ENCODE results near the gene FAM107B. TPM values are rescaled to one million over a fixed set of nuclear protein-coding genes. Genes with fewer than 3 reads are reported as not detected.

FAM107B gene
- total RNA-seq, 4 donors from 2014 or later: 31.5 to 59.0 (median 39.3) TPM

GRCh38 chr10:14601872-14602725 is 172.6 kb downstream of the FAM107B start:
- TF ChIP-seq, protein P1, sequence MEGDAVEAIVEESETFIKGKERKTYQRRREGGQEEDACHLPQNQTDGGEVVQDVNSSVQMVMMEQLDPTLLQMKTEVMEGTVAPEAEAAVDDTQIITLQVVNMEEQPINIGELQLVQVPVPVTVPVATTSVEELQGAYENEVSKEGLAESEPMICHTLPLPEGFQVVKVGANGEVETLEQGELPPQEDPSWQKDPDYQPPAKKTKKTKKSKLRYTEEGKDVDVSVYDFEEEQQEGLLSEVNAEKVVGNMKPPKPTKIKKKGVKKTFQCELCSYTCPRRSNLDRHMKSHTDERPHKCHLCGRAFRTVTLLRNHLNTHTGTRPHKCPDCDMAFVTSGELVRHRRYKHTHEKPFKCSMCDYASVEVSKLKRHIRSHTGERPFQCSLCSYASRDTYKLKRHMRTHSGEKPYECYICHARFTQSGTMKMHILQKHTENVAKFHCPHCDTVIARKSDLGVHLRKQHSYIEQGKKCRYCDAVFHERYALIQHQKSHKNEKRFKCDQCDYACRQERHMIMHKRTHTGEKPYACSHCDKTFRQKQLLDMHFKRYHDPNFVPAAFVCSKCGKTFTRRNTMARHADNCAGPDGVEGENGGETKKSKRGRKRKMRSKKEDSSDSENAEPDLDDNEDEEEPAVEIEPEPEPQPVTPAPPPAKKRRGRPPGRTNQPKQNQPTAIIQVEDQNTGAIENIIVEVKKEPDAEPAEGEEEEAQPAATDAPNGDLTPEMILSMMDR (IDR thresholded peaks at IDR 0.05; ENCODE audit: low read depth): no peak

DNA sequence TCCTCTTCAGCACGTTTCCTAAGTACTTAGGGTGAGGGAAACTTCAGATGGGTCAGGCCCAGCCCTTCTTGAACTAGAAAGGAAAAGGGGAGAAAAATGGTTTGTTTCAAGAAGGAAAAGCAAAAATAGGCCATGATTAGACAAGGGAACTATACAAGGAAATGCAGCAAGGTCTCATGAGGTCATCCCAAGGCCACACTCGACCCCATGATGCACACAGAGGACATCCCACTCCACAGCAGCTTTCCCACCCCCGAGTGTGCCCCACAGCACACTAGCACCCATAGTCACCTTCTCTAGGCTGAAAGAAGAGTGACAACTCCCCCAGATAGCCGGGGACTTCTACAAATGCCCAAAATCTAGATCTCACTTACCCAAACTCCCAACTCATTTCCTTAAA is 173.4 kb downstream of the FAM107B start:
- TF ChIP-seq, protein P1 (IDR thresholded peaks at IDR 0.05; ENCODE audit: low read depth): no peak

- TF ChIP-seq, protein P1 (IDR thresholded peaks at IDR 0.05; ENCODE audit: low read depth): no peak
Observed at GRCh38 chr10:14600065-14600464, 174.6 kb downstream of the FAM107B start.

GRCh38 chr10:14598809-14599764 is 175.6 kb downstream of the FAM107B start:
- TF ChIP-seq, protein P1 (IDR thresholded peaks at IDR 0.05; ENCODE audit: low read depth): no peak

DNA sequence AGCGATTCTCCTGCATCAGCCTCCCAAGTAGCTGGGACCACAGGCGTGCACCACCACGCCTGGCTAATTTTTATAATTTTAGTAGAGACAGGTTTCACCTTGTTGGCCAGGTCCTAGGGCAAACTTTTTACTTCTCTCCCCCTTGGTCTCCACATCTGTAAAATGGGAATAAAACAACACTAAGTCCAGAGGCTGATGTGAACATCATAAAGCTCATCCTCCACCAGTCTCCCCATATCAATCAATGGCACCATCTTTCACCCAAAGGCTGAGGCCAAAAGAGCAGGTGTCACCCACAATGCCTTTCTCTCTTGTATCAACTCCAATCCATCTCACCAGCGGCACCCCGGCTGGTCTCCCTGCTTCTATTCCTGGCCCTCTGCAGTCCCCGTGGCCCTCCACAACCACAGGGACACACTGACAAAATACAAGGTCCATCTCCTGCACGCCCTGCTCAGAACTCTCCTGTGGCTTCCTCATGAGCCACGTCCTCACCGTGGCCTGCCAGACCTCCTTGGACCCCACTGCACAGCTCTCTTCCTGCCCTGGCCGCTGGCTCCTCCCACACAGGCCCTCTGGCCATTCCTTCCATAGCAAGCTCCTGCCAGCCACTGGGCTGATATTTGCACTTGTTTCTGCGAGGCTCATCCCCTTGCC is 179.0 kb downstream of the FAM107B start:
- TF ChIP-seq, protein P1 (IDR thresholded peaks at IDR 0.05; ENCODE audit: low read depth): no peak

DNA sequence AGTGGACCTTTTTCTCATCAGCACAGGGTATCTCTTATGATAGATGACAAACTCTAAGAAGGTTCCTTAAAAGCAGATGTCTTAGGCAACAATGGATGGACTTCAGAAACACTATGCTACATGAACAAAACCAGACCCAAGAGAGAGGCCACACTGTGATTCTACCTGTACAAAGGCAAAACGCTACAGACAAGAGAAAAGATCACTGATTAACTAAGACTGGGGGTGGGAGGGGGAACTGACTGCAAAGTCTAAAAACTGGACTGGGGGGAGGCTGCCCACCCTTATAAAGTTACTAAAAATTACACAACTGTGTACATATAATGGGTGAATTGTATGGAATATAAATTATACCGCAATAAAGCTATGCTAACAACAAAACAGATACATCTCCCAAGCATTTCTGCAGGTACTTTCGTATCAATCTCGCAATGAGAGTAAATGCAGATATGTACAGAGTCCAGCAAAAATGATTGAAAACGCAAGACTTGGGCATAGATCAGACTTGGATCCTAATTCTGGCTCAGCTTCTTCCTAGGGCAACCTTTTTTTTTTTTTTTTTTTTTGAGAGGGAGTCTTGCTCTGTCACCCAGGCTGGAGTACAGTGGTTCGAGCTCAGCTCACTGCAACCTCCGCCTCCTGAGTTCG is 179.7 kb downstream of the FAM107B start:
- TF ChIP-seq, protein P1 (IDR thresholded peaks at IDR 0.05; ENCODE audit: low read depth): no peak

Measured in subcutaneous adipose tissue (tissue), 4 donors.